ENCODE results near the gene RBM20.

- no peak for TF ChIP-seq POLR2A (IDR thresholded peaks at IDR 0.05)
- TF ChIP-seq, protein P1, sequence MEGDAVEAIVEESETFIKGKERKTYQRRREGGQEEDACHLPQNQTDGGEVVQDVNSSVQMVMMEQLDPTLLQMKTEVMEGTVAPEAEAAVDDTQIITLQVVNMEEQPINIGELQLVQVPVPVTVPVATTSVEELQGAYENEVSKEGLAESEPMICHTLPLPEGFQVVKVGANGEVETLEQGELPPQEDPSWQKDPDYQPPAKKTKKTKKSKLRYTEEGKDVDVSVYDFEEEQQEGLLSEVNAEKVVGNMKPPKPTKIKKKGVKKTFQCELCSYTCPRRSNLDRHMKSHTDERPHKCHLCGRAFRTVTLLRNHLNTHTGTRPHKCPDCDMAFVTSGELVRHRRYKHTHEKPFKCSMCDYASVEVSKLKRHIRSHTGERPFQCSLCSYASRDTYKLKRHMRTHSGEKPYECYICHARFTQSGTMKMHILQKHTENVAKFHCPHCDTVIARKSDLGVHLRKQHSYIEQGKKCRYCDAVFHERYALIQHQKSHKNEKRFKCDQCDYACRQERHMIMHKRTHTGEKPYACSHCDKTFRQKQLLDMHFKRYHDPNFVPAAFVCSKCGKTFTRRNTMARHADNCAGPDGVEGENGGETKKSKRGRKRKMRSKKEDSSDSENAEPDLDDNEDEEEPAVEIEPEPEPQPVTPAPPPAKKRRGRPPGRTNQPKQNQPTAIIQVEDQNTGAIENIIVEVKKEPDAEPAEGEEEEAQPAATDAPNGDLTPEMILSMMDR (IDR thresholded peaks at IDR 0.05) = no peak
These were observed 149.8 kb downstream of the RBM20 start for GRCh38 chr10:110793886-110794285.

All from gastroesophageal sphincter (tissue), 3 donors.